Measurements from ENCODE around the gene SPDYE3.
"Not testable (repeated sequence)": the region's sequence is repeated elsewhere in the genome, so short reads cannot be mapped to it uniquely, and the experiment has no call there.

The SPDYE3 gene

GRCh38 chr7:100358857-100359212 lies 51.3 kb downstream of the SPDYE3 start:
- DNase-seq (ENCODE audit: low read depth) = no peak
- TF ChIP-seq MYC (IDR thresholded peaks at IDR 0.05; ENCODE audit: low read depth, low read length) = no peak
- TF ChIP-seq POLR2A (IDR thresholded peaks at IDR 0.05; ENCODE audit: extremely low read depth, insufficient read length) = peak; percentile 21
- TF ChIP-seq CTCF (IDR thresholded peaks at IDR 0.05; ENCODE audit: low read depth, low read length) = no peak
- no peak overlapping the region for H3K4me3 ChIP-seq (ENCODE audit: low read depth, low read length)

- H3K4me3 ChIP-seq (ENCODE audit: low read depth, low read length) = no peak overlapping the region
- TF ChIP-seq MYC (IDR thresholded peaks at IDR 0.05; ENCODE audit: low read depth, low read length) (no peak), POLR2A (IDR thresholded peaks at IDR 0.05; ENCODE audit: extremely low read depth, insufficient read length) (no peak), CTCF (IDR thresholded peaks at IDR 0.05; ENCODE audit: low read depth, low read length) (no peak), MAX (IDR thresholded peaks at IDR 0.05; ENCODE audit: low read depth, low read length) (no peak)
- peak; percentile 58 for DNase-seq (ENCODE audit: low read depth)
Measured at GRCh38 chr7:100360135-100360854, 52.8 kb downstream of the SPDYE3 start.

- DNase-seq (ENCODE audit: low read depth) = no peak
- no peak overlapping the region for H3K4me3 ChIP-seq (ENCODE audit: low read depth, low read length)
- no peak for TF ChIP-seq POLR2A (IDR thresholded peaks at IDR 0.05; ENCODE audit: extremely low read depth, insufficient read length)
- no peak for TF ChIP-seq CTCF (IDR thresholded peaks at IDR 0.05; ENCODE audit: low read depth, low read length)
- TF ChIP-seq MYC (IDR thresholded peaks at IDR 0.05; ENCODE audit: low read depth, low read length) = no peak
- TF ChIP-seq MAX (IDR thresholded peaks at IDR 0.05; ENCODE audit: low read depth, low read length) = no peak
Measured at GRCh38 chr7:100363098-100363497, 55.6 kb downstream of the SPDYE3 start.

- not testable (repeated sequence) for DNase-seq (ENCODE audit: low read depth); H3K4me3 ChIP-seq (ENCODE audit: low read depth, low read length)
Measured at GRCh38 chr7:100363797-100364196, 56.3 kb downstream of the SPDYE3 start.

GRCh38 chr7:100364480-100364879 lies 57.0 kb downstream of the SPDYE3 start:
- no peak overlapping the region for H3K4me3 ChIP-seq (ENCODE audit: low read depth, low read length)
- no peak for DNase-seq (ENCODE audit: low read depth)
- TF ChIP-seq MAX (IDR thresholded peaks at IDR 0.05; ENCODE audit: low read depth, low read length) (no peak), POLR2A (IDR thresholded peaks at IDR 0.05; ENCODE audit: extremely low read depth, insufficient read length) (no peak), CTCF (IDR thresholded peaks at IDR 0.05; ENCODE audit: low read depth, low read length) (no peak), MYC (IDR thresholded peaks at IDR 0.05; ENCODE audit: low read depth, low read length) (no peak)

- not testable (repeated sequence) for H3K4me3 ChIP-seq (ENCODE audit: low read depth, low read length)
Measured at GRCh38 chr7:100365998-100366367, 58.5 kb downstream of the SPDYE3 start.

GRCh38 chr7:100366411-100367250 lies 59.1 kb downstream of the SPDYE3 start:
- no peak overlapping the region for H3K4me3 ChIP-seq (ENCODE audit: low read depth, low read length)
- no peak for TF ChIP-seq MAX (IDR thresholded peaks at IDR 0.05; ENCODE audit: low read depth, low read length)
- TF ChIP-seq MYC (IDR thresholded peaks at IDR 0.05; ENCODE audit: low read depth, low read length) = 0 out of 2 replicates have a peak, but pooled peaks have one; percentile 7
- DNase-seq (ENCODE audit: low read depth) = peak; percentile 88

More at GRCh38 chr7:100365998-100366367, 58.5 kb downstream of the SPDYE3 start:
- DNase-seq (ENCODE audit: low read depth) = not testable (repeated sequence)

Measured in NB4 (cell line).